Astrocyte (in vitro differentiated cells and primary cell): Measurements from ENCODE around the gene PBRM1.

Source experiments
- CTCF ChIP-seq: IDR thresholded peaks from 2 replicates; pipeline ENCODE4 v1.5.1; 2011; ENCODE audit warnings: low read depth, mild to moderate bottlenecking, inconsistent platforms, low read length, moderate library complexity; ENCODE audit not compliant: insufficient read depth
- EZH2 ChIP-seq: IDR thresholded peaks from 2 replicates; pipeline ENCODE4 v1.6.1; 2012; ENCODE audit warnings: mild to moderate bottlenecking, low read length, inconsistent platforms; ENCODE audit not compliant: insufficient read depth

- TF ChIP-seq CTCF (no peak), EZH2 (no peak)
Measured at GRCh38 chr3:52697632-52697965, 11.9 kb upstream of the PBRM1 start.
